Colonic mucosa (tissue), 4 donors: Measurements from ENCODE around the gene KRTAP10-10. TPM values are rescaled to one million over a fixed set of nuclear protein-coding genes. Genes with fewer than 3 reads are reported as not detected.
"Not testable (repeated sequence)": the region's sequence is repeated elsewhere in the genome, so short reads cannot be mapped to it uniquely, and the experiment has no call there.

Experiments
- DNase-seq: peaks from one replicate; pipeline ENCODE4 v3.0.0-alpha.2; 2020
- H3K27ac ChIP-seq: fragments of 200-600 bp; one replicate; pipeline ENCODE4 v1.8.0; 2021
- H3K27me3 ChIP-seq: fragments of 200-600 bp; one replicate; pipeline ENCODE4 v1.8.0; 2021
- H3K36me3 ChIP-seq: fragments of 200-600 bp; one replicate; pipeline ENCODE4 v1.8.0; 2021
- H3K4me1 ChIP-seq: fragments of 200-600 bp; one replicate; pipeline ENCODE4 v1.8.0; 2021; ENCODE audit warnings: mild to moderate bottlenecking
- H3K4me3 ChIP-seq: fragments of 200-600 bp; one replicate; pipeline ENCODE4 v1.8.0; 2021
- H3K9ac ChIP-seq, 2 donors: one replicate each; pipeline ENCODE4 v1.7.0; 2013; ENCODE audit warnings: control low read depth in 2 of 2, low read depth in 2 of 2, low read length in 2 of 2
- H3K9me3 ChIP-seq: fragments of 200-600 bp; one replicate; pipeline ENCODE4 v1.8.0; 2021
- intact Hi-C: fragments of 100-400 bp; cut with DNase I; formaldehyde crosslinking; loops from one replicate; pipeline ENCODE4 v1.14.1; 2022
- total RNA-seq, 2 donors: library from RNA; stranded (reverse); fragmentation: NEBNext Ultra II Directional in 1 of 2; extraction: Animal tissue kit (Norgen Biotek cat#: 25700) in 1 of 2; gene quantifications; one replicate each; pipeline ENCODE4 v1.2.1, GENCODE V29; 2021
- TF ChIP-seq, protein P1 (sequence below): fragments of 200-600 bp; IDR thresholded peaks from one replicate; pipeline ENCODE4 v1.8.0; 2022; ENCODE audit warnings: antibody characterized with exemption, mild to moderate bottlenecking
- donor health status: healthy.
- donor health status: DM: no; HTN: no; CAD: no.
- donor health status: DM: no; HTN: no; CAD: no.

The KRTAP10-10 gene, protein sequence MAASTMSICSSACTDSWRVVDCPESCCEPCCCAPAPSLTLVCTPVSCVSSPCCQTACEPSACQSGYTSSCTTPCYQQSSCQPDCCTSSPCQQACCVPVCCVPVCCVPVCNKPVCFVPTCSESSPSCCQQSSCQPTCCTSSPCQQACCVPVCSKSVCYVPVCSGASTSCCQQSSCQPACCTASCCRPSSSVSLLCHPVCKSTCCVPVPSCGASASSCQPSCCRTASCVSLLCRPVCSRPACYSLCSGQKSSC
- total RNA-seq: not detected

DNA sequence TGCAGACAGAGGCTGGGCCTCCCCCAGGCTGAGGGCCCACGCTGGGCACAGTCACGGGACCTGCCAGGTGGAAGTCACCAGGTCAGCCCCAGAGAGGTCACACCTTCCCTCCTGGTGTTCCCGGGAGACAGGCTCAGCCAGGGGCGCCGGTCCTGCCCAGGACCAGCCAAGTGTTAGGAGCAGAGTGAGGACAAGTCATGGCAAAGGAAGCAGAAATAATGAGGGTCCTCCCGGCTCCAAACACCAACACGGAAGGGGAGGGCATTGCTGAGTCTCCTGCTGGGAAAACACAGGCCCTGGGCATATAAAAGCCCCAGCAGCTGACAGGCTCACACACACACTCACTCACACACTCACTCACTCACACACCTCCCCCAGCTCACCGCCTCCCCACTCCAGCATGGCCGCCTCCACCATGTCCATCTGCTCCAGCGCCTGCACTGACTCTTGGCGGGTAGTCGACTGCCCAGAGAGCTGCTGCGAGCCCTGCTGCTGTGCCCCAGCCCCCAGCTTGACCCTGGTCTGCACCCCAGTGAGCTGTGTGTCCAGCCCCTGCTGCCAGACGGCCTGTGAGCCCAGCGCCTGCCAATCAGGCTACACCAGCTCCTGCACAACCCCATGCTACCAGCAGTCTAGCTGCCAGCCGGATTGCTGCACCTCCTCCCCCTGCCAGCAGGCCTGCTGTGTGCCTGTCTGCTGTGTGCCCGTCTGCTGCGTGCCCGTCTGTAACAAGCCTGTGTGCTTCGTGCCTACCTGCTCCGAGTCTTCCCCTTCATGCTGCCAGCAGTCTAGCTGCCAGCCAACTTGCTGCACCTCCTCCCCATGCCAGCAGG lies at the start of gene KRTAP10-10:
TSS of gene KRTAP10-10 (plus strand) at position 339 of the 833 bp plus-strand sequence. CDS start at position 401, 62 bp downstream.
- H3K27me3 ChIP-seq: no peaks in the 10 kb centered on the region
- TF ChIP-seq, protein P1, sequence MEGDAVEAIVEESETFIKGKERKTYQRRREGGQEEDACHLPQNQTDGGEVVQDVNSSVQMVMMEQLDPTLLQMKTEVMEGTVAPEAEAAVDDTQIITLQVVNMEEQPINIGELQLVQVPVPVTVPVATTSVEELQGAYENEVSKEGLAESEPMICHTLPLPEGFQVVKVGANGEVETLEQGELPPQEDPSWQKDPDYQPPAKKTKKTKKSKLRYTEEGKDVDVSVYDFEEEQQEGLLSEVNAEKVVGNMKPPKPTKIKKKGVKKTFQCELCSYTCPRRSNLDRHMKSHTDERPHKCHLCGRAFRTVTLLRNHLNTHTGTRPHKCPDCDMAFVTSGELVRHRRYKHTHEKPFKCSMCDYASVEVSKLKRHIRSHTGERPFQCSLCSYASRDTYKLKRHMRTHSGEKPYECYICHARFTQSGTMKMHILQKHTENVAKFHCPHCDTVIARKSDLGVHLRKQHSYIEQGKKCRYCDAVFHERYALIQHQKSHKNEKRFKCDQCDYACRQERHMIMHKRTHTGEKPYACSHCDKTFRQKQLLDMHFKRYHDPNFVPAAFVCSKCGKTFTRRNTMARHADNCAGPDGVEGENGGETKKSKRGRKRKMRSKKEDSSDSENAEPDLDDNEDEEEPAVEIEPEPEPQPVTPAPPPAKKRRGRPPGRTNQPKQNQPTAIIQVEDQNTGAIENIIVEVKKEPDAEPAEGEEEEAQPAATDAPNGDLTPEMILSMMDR: no peak
- DNase-seq: no peak
- no peaks in the 10 kb centered on the region for H3K36me3 ChIP-seq
- no peak within 1 kb of the TSS for H3K9ac ChIP-seq
- no peaks in the 10 kb centered on the region for H3K4me1 ChIP-seq
- no peak within 1 kb of the TSS for H3K4me3 ChIP-seq
- intact Hi-C loops: no loop called here
- no peaks in the 10 kb centered on the region for H3K9me3 ChIP-seq
- no peak within 1 kb of the TSS for H3K27ac ChIP-seq

DNA sequence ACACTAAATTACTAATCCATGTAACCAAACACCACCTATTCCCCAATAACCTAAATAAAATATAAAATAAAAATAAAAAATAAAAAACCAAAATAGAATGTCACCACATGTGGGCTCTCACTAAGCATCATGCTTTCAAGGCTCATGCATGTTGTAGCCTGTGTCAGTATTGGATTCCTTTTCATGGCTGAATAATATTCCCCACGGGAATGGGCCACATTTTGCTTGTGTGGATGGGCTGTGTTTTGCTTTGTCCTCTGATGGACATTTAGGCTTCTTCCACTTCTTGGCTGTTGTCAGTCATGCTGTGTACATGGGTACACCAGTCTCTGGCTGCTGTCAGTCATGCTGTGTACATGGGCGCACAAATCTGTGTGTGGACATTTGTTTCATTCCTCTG lies 48.1 kb upstream of the KRTAP10-10 start:
- Histone ChIP-seq H3K4me1 (no peaks in the 10 kb centered on the region), H3K4me3 (no peak overlapping the region), H3K36me3 (no peaks in the 10 kb centered on the region), H3K27me3 (no peaks in the 10 kb centered on the region), H3K9me3 (no peaks in the 10 kb centered on the region), H3K27ac (no peak overlapping the region), H3K9ac (no peak overlapping the region)
- TF ChIP-seq, protein P1: no peak
- intact Hi-C loops: no loop called here
- no peak for DNase-seq

DNA sequence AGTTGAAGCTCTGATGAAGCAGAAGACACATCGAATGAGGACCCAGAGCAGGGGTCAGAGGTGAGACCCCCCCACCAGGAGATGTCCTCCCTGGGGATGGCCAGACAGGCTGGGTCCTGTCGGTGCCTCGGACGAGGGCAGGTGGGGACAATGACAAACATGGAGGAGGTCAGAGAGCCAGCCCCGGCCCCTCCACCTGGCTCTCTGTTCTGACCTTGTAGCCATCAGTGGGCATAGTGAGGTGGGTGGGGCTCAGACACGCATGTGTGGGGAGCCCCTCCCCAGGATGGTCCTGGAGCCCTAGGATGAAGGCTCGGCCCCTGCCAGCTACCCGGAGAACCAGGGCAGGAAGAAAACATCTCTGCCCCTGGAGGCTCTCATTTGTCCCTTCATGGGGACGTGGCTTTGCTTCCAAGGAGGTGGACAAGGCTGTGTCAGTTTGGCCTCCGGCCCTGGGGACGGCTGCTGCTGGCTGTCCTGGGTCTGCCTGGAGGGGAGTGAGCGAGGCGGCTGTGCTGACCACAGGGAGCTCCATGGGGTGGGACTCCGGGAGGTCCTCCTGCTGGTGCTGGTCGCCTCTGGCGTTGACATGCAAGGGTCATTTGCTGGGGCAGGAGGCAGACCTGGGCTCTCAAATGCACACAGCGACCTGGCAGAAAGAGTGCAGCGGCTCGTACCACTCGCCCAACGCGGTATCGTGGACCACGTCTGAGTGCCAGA lies 47.4 kb upstream of the KRTAP10-10 start:
- Histone ChIP-seq H3K4me3 (no peak overlapping the region), H3K36me3 (no peaks in the 10 kb centered on the region), H3K4me1 (no peaks in the 10 kb centered on the region), H3K27ac (no peak overlapping the region), H3K9ac (no peak overlapping the region), H3K27me3 (no peaks in the 10 kb centered on the region), H3K9me3 (no peaks in the 10 kb centered on the region)
- no peak for DNase-seq
- intact Hi-C loops: no loop called here
- TF ChIP-seq, protein P1: no peak

DNA sequence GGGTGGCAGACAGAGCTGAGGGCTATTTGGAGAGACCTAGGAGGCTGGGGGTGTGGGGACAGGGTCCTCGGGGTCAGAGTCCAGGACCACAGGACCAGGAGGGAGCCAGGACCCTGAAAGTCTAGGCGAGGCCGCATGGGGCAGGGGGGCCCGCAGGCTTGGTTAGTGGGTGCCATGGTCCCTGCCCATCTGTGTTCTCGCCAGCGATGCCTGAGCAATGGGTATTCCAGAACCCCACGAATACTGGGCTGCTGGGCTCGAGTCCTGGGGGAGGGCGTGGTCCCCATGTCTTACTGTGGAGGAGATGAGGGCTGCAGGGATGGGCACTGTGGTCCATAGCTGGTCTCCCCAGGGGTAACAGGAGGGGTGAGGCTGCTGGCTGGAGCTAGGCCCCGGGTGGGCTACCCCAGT lies 46.8 kb upstream of the KRTAP10-10 start:
- no peaks in the 10 kb centered on the region for H3K36me3 ChIP-seq
- H3K4me3 ChIP-seq: no peak overlapping the region
- H3K9me3 ChIP-seq: no peaks in the 10 kb centered on the region
- no peaks in the 10 kb centered on the region for H3K4me1 ChIP-seq
- no peak overlapping the region for H3K27ac ChIP-seq
- intact Hi-C loops: no loop called here
- no peak for DNase-seq
- no peaks in the 10 kb centered on the region for H3K27me3 ChIP-seq
- TF ChIP-seq, protein P1: no peak
- H3K9ac ChIP-seq: no peak overlapping the region

DNA sequence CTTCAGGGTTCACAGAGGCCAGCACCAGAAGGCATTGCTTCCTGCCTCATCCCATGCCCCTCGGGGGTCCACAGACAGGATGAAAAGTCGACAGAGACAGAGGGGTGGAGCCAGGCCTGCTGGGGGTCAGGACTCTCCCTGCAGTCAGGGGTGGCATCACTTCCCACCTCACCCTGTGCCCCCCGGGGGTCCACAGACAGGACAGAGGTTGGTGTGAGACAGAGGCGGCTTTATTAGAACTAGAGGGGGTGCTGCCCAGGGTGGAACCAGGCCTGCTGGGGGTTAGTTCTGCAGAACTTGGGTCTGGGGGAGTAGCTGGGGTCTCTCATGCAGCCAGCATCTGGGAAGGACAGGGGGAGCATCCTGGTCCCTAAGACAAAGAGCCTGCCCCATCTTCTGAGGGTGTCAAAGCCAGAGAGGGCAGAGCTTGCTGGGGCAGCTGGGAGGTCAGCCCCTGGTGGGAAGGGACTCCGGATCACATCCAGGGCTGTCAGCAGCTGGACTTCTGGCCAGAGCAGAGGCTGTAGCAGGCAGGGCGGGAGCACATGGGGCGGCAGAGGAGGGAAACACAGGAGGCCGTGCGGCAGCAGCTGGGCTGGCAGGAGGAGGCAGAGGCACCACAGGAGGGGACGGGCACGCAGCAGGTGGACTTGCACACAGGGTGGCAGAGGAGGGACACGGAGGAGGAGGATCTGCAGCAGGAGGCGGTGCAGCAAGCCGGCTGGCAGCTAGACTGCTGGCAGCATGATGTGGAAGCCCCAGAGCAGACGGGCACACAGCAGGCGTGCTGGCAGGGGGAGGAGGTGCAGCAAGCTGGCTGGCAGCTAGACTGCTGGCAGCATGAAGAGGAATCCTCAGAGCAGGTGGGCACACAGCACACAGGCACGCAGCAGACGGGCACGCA lies 46.0 kb upstream of the KRTAP10-10 start:
- H3K9ac ChIP-seq, DNase-seq, H3K27me3 ChIP-seq, intact Hi-C loops, H3K27ac ChIP-seq, H3K36me3 ChIP-seq, H3K4me1 ChIP-seq, H3K9me3 ChIP-seq, H3K4me3 ChIP-seq: not testable (repeated sequence)

DNA sequence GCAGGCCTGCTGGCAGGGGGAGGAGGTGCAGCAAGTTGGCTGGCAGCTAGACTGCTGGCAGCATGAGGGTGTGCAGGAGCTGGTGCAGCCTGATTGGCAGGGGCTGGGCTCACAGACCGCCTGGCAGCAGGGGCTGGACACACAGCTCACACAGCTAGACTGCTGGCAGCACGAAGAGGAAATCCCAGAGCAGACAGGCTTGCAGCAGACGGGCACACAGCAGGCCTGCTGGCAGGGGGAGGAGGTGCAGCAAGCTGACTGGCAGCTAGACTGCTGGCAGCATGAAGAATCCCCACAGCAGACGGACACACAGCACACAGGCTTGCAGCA lies 45.4 kb upstream of the KRTAP10-10 start:
- H3K36me3 ChIP-seq, intact Hi-C loops, H3K4me1 ChIP-seq, DNase-seq, H3K9me3 ChIP-seq, H3K27ac ChIP-seq, H3K27me3 ChIP-seq, H3K4me3 ChIP-seq, H3K9ac ChIP-seq: not testable (repeated sequence)
